Psoas muscle (tissue), 8 donors: ENCODE measurements around the gene PCDHA1. TPM values are rescaled to one million over a fixed set of nuclear protein-coding genes. Genes with fewer than 3 reads are reported as not detected.
"Not testable (repeated sequence)": the region's sequence is repeated elsewhere in the genome, so short reads cannot be mapped to it uniquely, and the experiment has no call there.

Experiments
- ATAC-seq, 4 donors: fragments of 200-7000 bp; cut with Tn5 transposase; one replicate each; pipeline ENCODE4 v1.9.1; 2020; ENCODE audit warnings: moderate library complexity in 3 of 4, mild to moderate bottlenecking in 2 of 4
- DNase-seq, 2 donors: peaks; one replicate each; pipeline ENCODE4 v3.0.0-alpha.2; 2020
- H3K27ac ChIP-seq: fragments of 200-600 bp; one replicate; pipeline ENCODE4 v1.8.0; 2022
- H3K27me3 ChIP-seq, 3 donors: fragments of 200-600 bp in 1 of 3; one replicate each; pipeline versions ENCODE4 v1.6.1 to v1.8.0; 2013 to 2022; ENCODE audit warnings: low read length in 2 of 3, mild to moderate bottlenecking in 2 of 3, moderate library complexity in 1 of 3; ENCODE audit not compliant: insufficient read depth in 3 of 3
- H3K36me3 ChIP-seq, 2 donors: fragments of 200-600 bp in 1 of 2; one replicate each; pipeline versions ENCODE4 v1.6.1 to v1.8.0; 2013 to 2022; ENCODE audit warnings: low read depth in 1 of 2, mild to moderate bottlenecking in 1 of 2, moderate library complexity in 1 of 2; ENCODE audit not compliant: insufficient read depth in 1 of 2
- H3K4me1 ChIP-seq: fragments of 200-600 bp; one replicate; pipeline ENCODE4 v1.8.0; 2022
- H3K4me3 ChIP-seq: fragments of 200-600 bp; one replicate; pipeline ENCODE4 v1.8.0; 2022; ENCODE audit warnings: mild to moderate bottlenecking
- H3K9me3 ChIP-seq: fragments of 200-600 bp; one replicate; pipeline ENCODE4 v1.8.0; 2022
- WGBS, 3 donors: extraction: QIAGEN DNeasy Blood & Tissue Kit; methylation state at CpG; one replicate each; pipeline versions ENCODE4 v1.1.6 to v1.1.7; 2013; 5-methylcytosine and 5-hydroxymethylcytosine counted together
- intact Hi-C, 2 donors: fragments of 100-400 bp; cut with DNase I; formaldehyde crosslinking; loops; one replicate each; pipeline versions ENCODE4 v1.11.0 to v1.14.2; 2022
- polyA plus RNA-seq, 3 donors: library from polyadenylated mRNA; stranded (reverse); fragments of 200-250 nt; gene quantifications; one replicate each; pipeline ENCODE4 v1.2.3, GENCODE V29; 2013
- total RNA-seq, 4 donors: library from RNA; stranded (reverse); fragmentation: NEBNext Ultra II Directional in 2 of 4; extraction: Animal tissue kit (Norgen Biotek cat#: 25700) in 2 of 4; gene quantifications; one replicate each; pipeline versions ENCODE4 v1.2.1 to v1.2.4, GENCODE V29; 2021 to 2023
- TF ChIP-seq, protein P1 (sequence below): fragments of 200-600 bp; IDR thresholded peaks from one replicate; pipeline ENCODE4 v1.8.0; 2022; ENCODE audit warnings: antibody characterized with exemption
- donor health status: healthy with polysubstance abuse.
- donor health status: DM: no; HTN: no; CAD: no; lungs with moderate emphysema.
- donor health status: Bipolar disorder and iron deficiency.
- donor health status: healthy.
- donor health status: DM: yes; HTN: yes; CAD: no.
- donor health status: DM: no; HTN: no; CAD: no.
- donor health status: DM: no; HTN: no; CAD: no.
- donor health status: DM: yes; HTN: yes; CAD: no.

PCDHA1 gene
- total and polyA plus RNA-seq, 7 donors = 0.10 TPM; not detected in 6

GRCh38 chr5:140808889-140809291 lies 22.9 kb downstream of the PCDHA1 start:
- H3K4me3 ChIP-seq = no peak overlapping the region
- no peaks in the 10 kb centered on the region for H3K4me1 ChIP-seq
- 59 to 68% (median 64%) methylated on average over 42 to 43 of the region's 43 CpGs for WGBS, 3 donors
- no peak overlapping the region for H3K27ac ChIP-seq
- ATAC-seq = no peak
- intact Hi-C loops = no loop called here
- peaks cover 4% of the 10 kb centered on the region for H3K9me3 ChIP-seq
- H3K27me3 ChIP-seq = peaks cover 0 to 4% (median 0%) of the 10 kb centered on the region in 3 donors
- DNase-seq = no peak
- H3K36me3 ChIP-seq = no peaks in the 10 kb centered on the region
- TF ChIP-seq, protein P1, sequence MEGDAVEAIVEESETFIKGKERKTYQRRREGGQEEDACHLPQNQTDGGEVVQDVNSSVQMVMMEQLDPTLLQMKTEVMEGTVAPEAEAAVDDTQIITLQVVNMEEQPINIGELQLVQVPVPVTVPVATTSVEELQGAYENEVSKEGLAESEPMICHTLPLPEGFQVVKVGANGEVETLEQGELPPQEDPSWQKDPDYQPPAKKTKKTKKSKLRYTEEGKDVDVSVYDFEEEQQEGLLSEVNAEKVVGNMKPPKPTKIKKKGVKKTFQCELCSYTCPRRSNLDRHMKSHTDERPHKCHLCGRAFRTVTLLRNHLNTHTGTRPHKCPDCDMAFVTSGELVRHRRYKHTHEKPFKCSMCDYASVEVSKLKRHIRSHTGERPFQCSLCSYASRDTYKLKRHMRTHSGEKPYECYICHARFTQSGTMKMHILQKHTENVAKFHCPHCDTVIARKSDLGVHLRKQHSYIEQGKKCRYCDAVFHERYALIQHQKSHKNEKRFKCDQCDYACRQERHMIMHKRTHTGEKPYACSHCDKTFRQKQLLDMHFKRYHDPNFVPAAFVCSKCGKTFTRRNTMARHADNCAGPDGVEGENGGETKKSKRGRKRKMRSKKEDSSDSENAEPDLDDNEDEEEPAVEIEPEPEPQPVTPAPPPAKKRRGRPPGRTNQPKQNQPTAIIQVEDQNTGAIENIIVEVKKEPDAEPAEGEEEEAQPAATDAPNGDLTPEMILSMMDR = no peak

GRCh38 chr5:140821375-140822280 lies 35.7 kb downstream of the PCDHA1 start, which contains the start of gene PCDHA5:
Gene PCDHA5, plus strand, starts transcription at chr5:140821613.
- no peak for DNase-seq
- WGBS, 3 donors = 23 to 25% (median 24%) methylated on average over 35 to 39 of the region's 39 CpGs
- H3K4me3 ChIP-seq = no peak within 1 kb of the TSS

DNA sequence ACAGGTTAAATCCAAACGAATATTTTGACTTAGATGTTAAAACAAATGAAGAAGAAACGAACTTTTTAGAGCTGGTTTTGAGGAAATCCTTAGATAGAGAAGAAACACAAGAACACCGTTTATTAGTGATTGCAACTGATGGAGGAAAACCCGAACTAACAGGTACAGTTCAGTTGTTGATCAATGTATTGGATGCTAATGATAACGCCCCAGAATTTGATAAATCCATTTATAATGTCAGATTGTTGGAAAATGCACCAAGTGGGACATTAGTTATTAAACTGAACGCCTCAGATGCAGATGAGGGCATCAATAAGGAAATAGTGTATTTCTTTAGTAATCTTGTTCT lies 36.3 kb downstream of the PCDHA1 start:
- TF ChIP-seq, protein P1 = no peak
- Histone ChIP-seq H3K27me3 (peaks cover 0 to 17% (median 2%) of the 10 kb centered on the region in 3 donors), H3K36me3 (no peaks in the 10 kb centered on the region), H3K27ac (no peak overlapping the region), H3K4me3 (no peak overlapping the region), H3K4me1 (no peaks in the 10 kb centered on the region), H3K9me3 (peaks cover 4% of the 10 kb centered on the region)
- intact Hi-C loops = no loop called here
- ATAC-seq (no peak), DNase-seq (no peak)
- 21 to 27% (median 24%) methylated on average over 6 of the region's 6 CpGs for WGBS, 3 donors

More at GRCh38 chr5:140821375-140822280, 35.7 kb downstream of the PCDHA1 start, which contains the start of gene PCDHA5:
- ATAC-seq = no peak
- intact Hi-C loops = no loop called here
- peaks cover 4% of the 10 kb centered on the region for H3K9me3 ChIP-seq
- no peaks in the 10 kb centered on the region for H3K4me1 ChIP-seq
- no peaks in the 10 kb centered on the region for H3K36me3 ChIP-seq
- TF ChIP-seq, protein P1 = peak; percentile 19
- H3K27ac ChIP-seq = no peak within 1 kb of the TSS
- peaks cover 0 to 11% (median 2%) of the 10 kb centered on the region in 3 donors for H3K27me3 ChIP-seq

GRCh38 chr5:140822969-140823368 lies 37.0 kb downstream of the PCDHA1 start:
- H3K4me1 ChIP-seq, DNase-seq, H3K36me3 ChIP-seq, ATAC-seq, H3K4me3 ChIP-seq, H3K9me3 ChIP-seq, H3K27ac ChIP-seq, intact Hi-C loops: not testable (repeated sequence)
- WGBS, 3 donors = 42 to 52% (median 44%) methylated on average over 48 of the region's 48 CpGs
- peaks cover 0 to 23% (median 3%) of the 10 kb centered on the region in 3 donors for H3K27me3 ChIP-seq

DNA sequence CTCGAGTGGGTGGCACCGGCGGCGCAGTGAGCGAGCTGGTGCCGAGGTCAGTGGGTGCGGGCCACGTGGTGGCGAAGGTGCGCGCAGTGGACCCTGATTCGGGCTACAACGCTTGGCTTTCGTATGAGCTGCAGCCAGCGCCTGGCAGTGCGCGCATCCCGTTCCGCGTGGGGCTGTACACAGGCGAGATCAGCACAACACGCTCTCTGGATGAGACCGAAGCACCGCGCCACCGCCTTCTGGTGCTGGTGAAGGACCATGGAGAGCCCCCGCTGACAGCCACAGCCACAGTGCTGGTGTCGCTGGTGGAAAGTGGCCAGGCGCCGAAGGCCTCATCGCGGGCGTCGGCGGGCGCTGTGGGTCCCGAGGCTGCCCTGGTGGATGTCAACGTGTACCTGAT lies 37.5 kb downstream of the PCDHA1 start:
- intact Hi-C loops = no loop called here
- WGBS, 3 donors = 45 to 58% (median 51%) methylated on average over 31 to 38 of the region's 38 CpGs
- DNase-seq (no peak), ATAC-seq (no peak)
- Histone ChIP-seq H3K4me1 (no peaks in the 10 kb centered on the region), H3K9me3 (peaks cover 2% of the 10 kb centered on the region), H3K4me3 (no peak overlapping the region), H3K27me3 (peaks cover 0 to 26% (median 7%) of the 10 kb centered on the region in 3 donors), H3K36me3 (no peaks in the 10 kb centered on the region), H3K27ac (no peak overlapping the region)
- TF ChIP-seq, protein P1 = no peak
